Activated T-cell treated with anti-CD3 and anti-CD28 coated beads for 4 hours (primary cell): ENCODE results near the gene FAM83G.
"Not testable (repeated sequence)": the region's sequence is repeated elsewhere in the genome, so short reads cannot be mapped to it uniquely, and the experiment has no call there.

Source experiments
- DNase-seq: peaks from one replicate; pipeline ENCODE4 v3.0.0-alpha.2; 2020

Gene FAM83G

GRCh38 chr17:19023209-19023999 lies 18.8 kb upstream of the FAM83G start:
- no peak for DNase-seq

- no peak for DNase-seq
These were observed 18.2 kb upstream of the FAM83G start for GRCh38 chr17:19022747-19023146.

GRCh38 chr17:19022128-19022527 lies 17.6 kb upstream of the FAM83G start:
- DNase-seq = no peak

GRCh38 chr17:19021622-19022083 lies 17.1 kb upstream of the FAM83G start:
- DNase-seq = no peak

- not testable (repeated sequence) for DNase-seq
These were observed 16.6 kb upstream of the FAM83G start for GRCh38 chr17:19021011-19021621.

- no peak for DNase-seq
These were observed 15.5 kb upstream of the FAM83G start for GRCh38 chr17:19020016-19020415.

GRCh38 chr17:19019041-19019941 lies 14.7 kb upstream of the FAM83G start:
- DNase-seq = no peak

GRCh38 chr17:19018600-19018950 lies 14.0 kb upstream of the FAM83G start:
- no peak for DNase-seq

- DNase-seq = no peak
These were observed 13.4 kb upstream of the FAM83G start for GRCh38 chr17:19017804-19018599.

- DNase-seq = no peak
These were observed 12.8 kb upstream of the FAM83G start for GRCh38 chr17:19017401-19017800.

GRCh38 chr17:19016881-19017280 lies 12.3 kb upstream of the FAM83G start:
- no peak for DNase-seq

- no peak for DNase-seq
These were observed 11.7 kb upstream of the FAM83G start for GRCh38 chr17:19016297-19016696.

GRCh38 chr17:19015428-19015827 lies 10.9 kb upstream of the FAM83G start:
- no peak for DNase-seq

- DNase-seq = no peak
These were observed 10.2 kb upstream of the FAM83G start for GRCh38 chr17:19014628-19015215.

- DNase-seq = no peak
These were observed 9.5 kb upstream of the FAM83G start for GRCh38 chr17:19013806-19014627.

- no peak for DNase-seq
These were observed 8.7 kb upstream of the FAM83G start for GRCh38 chr17:19013226-19013625.

GRCh38 chr17:19012171-19013080 lies 7.9 kb upstream of the FAM83G start:
- DNase-seq = no peak

GRCh38 chr17:19011581-19011980 lies 7.0 kb upstream of the FAM83G start:
- DNase-seq = no peak

GRCh38 chr17:19010729-19011505 lies 6.4 kb upstream of the FAM83G start:
- DNase-seq = no peak
